Prostate gland (tissue), 2 donors: ENCODE data around the gene STAT4. TPM values are rescaled to one million over a fixed set of nuclear protein-coding genes. Genes with fewer than 3 reads are reported as not detected.
A peak's percentile ranks its signal among the peaks of the same experiment; 100 is the strongest.

Experiments
- DNase-seq: peaks from one replicate; pipeline ENCODE4 v3.0.0-alpha.2; 2019; ENCODE audit warnings: low spot score
- H3K27ac ChIP-seq, 2 donors: fragments of 200-600 bp; sonication (generic); 2 replicates each; pipeline ENCODE4 v1.5.1; 2017 to 2019
- H3K27me3 ChIP-seq: fragments of 200-600 bp; sonication (generic); replicated peaks from 2 replicates; pipeline ENCODE4 v1.5.1; 2019; ENCODE audit not compliant: insufficient read depth
- H3K36me3 ChIP-seq, 2 donors: fragments of 200-600 bp; sonication (generic); 1 replicate in 1 of 2; 2 replicates in 1 of 2; pipeline versions ENCODE4 v1.5.1 to v1.8.1; 2017 to 2019
- H3K4me1 ChIP-seq: fragments of 200-600 bp; sonication (generic); replicated peaks from 2 replicates; pipeline ENCODE4 v1.5.1; 2019
- H3K4me3 ChIP-seq, 2 donors: fragments of 200-600 bp; sonication (generic); 2 replicates each; pipeline ENCODE4 v1.5.1; 2017 to 2019
- H3K9me3 ChIP-seq: fragments of 200-600 bp; sonication (generic); 2 replicates; pipeline ENCODE4 v1.5.1; 2017
- CTCF ChIP-seq, 4 experiments: fragments of 200-600 bp in 2 of 4; fragments of 450-650 bp in 2 of 4; sonication (generic) in 2 of 4; IDR thresholded peaks; 1 replicate in 3 of 4; 2 replicates in 1 of 4; pipeline ENCODE4 v1.5.1; 2016 to 2019; ENCODE audit warnings: antibody characterized with exemption in 4 of 4, mild to moderate bottlenecking in 2 of 4, moderate library complexity in 2 of 4
- POLR2A ChIP-seq: fragments of 450-650 bp; IDR thresholded peaks from one replicate; pipeline ENCODE4 v1.6.1; 2016; ENCODE audit warnings: antibody characterized with exemption, mild to moderate bottlenecking
- POLR2AphosphoS5 ChIP-seq: sonication (generic); formaldehyde crosslinking; IDR thresholded peaks from one replicate; pipeline ENCODE4 v1.6.1; 2017; ENCODE audit warnings: antibody characterized with exemption
- WGBS: methylation state at CpG from one replicate; pipeline ENCODE4 v1.1.5; 2018; 5-methylcytosine and 5-hydroxymethylcytosine counted together
- intact Hi-C: fragments of 100-400 bp; cut with DNase I; formaldehyde crosslinking; loops from one replicate; pipeline ENCODE4 v1.14.2; 2022
- total RNA-seq, 2 donors: library from RNA; depleted of rRNA; stranded (reverse); fragments of >200 nt; gene quantifications; one replicate each; pipeline ENCODE4 v1.1.0, GENCODE V29; 2016

Gene STAT4
- total RNA-seq, 2 donors from 2014 or later: 0.41 to 8.8 TPM

GRCh38 chr2:191166756-191167445 lies 16.1 kb upstream of the STAT4 start:
- H3K36me3 ChIP-seq: no peaks in the 10 kb centered on the region
- no peak for TF ChIP-seq POLR2A
- TF ChIP-seq CTCF (IDR thresholded peaks at IDR 0.05): no peak
- TF ChIP-seq POLR2AphosphoS5: no peak
- intact Hi-C loops: loop anchor here (5.0 kb wide), 2 partner anchors 335 to 355 kb away; no protein-coding TSS in a partner anchor
- H3K4me1 ChIP-seq: no peaks in the 10 kb centered on the region
- H3K9me3 ChIP-seq: no peaks in the 10 kb centered on the region
- H3K27me3 ChIP-seq: no peaks in the 10 kb centered on the region
- H3K27ac ChIP-seq: no peak overlapping the region
- WGBS: 73% methylated on average over 4 of the region's 4 CpGs
- no peak overlapping the region for H3K4me3 ChIP-seq
- no peak for DNase-seq

- Histone ChIP-seq H3K27ac (no peak overlapping the region), H3K4me3 (no peak overlapping the region), H3K9me3 (no peaks in the 10 kb centered on the region), H3K36me3 (no peaks in the 10 kb centered on the region), H3K4me1 (no peaks in the 10 kb centered on the region), H3K27me3 (no peaks in the 10 kb centered on the region)
- 27% methylated on average over 4 of the region's 4 CpGs for WGBS
- peak; percentile 23 for DNase-seq
- intact Hi-C loops: loop anchor here (5.0 kb wide), 2 partner anchors 336 to 356 kb away; no protein-coding TSS in a partner anchor
- TF ChIP-seq POLR2A (no peak), POLR2AphosphoS5 (no peak), CTCF (IDR thresholded peaks at IDR 0.05) (no peak)
Measured at GRCh38 chr2:191166111-191166755, 15.4 kb upstream of the STAT4 start.

- Histone ChIP-seq H3K4me1 (no peaks in the 10 kb centered on the region), H3K4me3 (no peak overlapping the region), H3K9me3 (no peaks in the 10 kb centered on the region), H3K27ac (no peak overlapping the region), H3K27me3 (no peaks in the 10 kb centered on the region), H3K36me3 (no peaks in the 10 kb centered on the region)
- DNase-seq: peak; percentile 10
- intact Hi-C loops: loop anchor here (5.0 kb wide), 2 partner anchors 337 to 357 kb away; no protein-coding TSS in a partner anchor
- 18% methylated on average over 5 of the region's 5 CpGs for WGBS
- no peak for TF ChIP-seq POLR2AphosphoS5
- peak; percentile 34 to 51 (median 46) for TF ChIP-seq CTCF (IDR thresholded peaks at IDR 0.05)
Measured at GRCh38 chr2:191165176-191165643, 14.4 kb upstream of the STAT4 start.

GRCh38 chr2:191158747-191159146 lies 8.0 kb upstream of the STAT4 start:
- Histone ChIP-seq H3K27me3 (no peaks in the 10 kb centered on the region), H3K27ac (no peak overlapping the region), H3K4me3 (no peak overlapping the region), H3K36me3 (no peaks in the 10 kb centered on the region), H3K4me1 (no peaks in the 10 kb centered on the region), H3K9me3 (no peaks in the 10 kb centered on the region)
- no peak for DNase-seq
- WGBS: 96% methylated on average over 1 of the region's 1 CpG
- intact Hi-C loops: no loop called here
- TF ChIP-seq POLR2A: no peak
- no peak for TF ChIP-seq POLR2AphosphoS5
- no peak for TF ChIP-seq CTCF (IDR thresholded peaks at IDR 0.05)
